Astrocyte of the cerebellum (primary cell): ENCODE data around the gene MID1.

ENCODE experiments used
- DNase-seq: peaks from one replicate; pipeline ENCODE4 v3.0.0-alpha.2; 2011; ENCODE audit warnings: low read depth
- H3K4me3 ChIP-seq: 2 replicates; pipeline ENCODE4 v1.5.1; 2011; ENCODE audit warnings: mild to moderate bottlenecking, low read depth, low read length, moderate library complexity
- in situ Hi-C: cut with HindIII; loops from 2 replicates; pipeline ENCODE4 v1.10.0; 2017; ENCODE audit warnings: low sequenced_read_pairs
- TF ChIP-seq, protein P1 (sequence below): IDR thresholded peaks from 2 replicates; pipeline ENCODE4 v1.5.1; 2012; ENCODE audit warnings: low read length, low read depth, moderate library complexity, mild to moderate bottlenecking; ENCODE audit errors: missing control alignments

The MID1 gene

DNA sequence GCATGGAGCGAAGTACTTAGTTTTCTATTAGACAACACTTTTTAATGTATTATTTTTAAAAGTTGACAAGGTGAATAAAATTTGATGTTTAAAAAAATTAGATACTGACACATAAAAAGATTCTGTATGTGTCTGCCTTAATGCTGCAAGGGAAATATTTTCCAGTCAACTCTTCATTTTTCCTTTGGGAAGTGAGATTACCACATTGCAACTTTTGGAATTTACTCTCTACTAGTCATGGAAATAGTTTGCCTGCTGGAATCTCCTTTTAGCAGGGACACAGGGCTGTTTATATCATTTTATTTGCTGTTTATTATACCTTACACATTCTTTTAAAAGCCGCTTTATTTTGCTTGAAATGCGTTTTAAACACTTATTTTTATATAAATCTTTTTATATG, 135.1 kb downstream of the MID1 start:
- TF ChIP-seq, protein P1, sequence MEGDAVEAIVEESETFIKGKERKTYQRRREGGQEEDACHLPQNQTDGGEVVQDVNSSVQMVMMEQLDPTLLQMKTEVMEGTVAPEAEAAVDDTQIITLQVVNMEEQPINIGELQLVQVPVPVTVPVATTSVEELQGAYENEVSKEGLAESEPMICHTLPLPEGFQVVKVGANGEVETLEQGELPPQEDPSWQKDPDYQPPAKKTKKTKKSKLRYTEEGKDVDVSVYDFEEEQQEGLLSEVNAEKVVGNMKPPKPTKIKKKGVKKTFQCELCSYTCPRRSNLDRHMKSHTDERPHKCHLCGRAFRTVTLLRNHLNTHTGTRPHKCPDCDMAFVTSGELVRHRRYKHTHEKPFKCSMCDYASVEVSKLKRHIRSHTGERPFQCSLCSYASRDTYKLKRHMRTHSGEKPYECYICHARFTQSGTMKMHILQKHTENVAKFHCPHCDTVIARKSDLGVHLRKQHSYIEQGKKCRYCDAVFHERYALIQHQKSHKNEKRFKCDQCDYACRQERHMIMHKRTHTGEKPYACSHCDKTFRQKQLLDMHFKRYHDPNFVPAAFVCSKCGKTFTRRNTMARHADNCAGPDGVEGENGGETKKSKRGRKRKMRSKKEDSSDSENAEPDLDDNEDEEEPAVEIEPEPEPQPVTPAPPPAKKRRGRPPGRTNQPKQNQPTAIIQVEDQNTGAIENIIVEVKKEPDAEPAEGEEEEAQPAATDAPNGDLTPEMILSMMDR: no peak
- in situ Hi-C loops: no loop called here

DNA sequence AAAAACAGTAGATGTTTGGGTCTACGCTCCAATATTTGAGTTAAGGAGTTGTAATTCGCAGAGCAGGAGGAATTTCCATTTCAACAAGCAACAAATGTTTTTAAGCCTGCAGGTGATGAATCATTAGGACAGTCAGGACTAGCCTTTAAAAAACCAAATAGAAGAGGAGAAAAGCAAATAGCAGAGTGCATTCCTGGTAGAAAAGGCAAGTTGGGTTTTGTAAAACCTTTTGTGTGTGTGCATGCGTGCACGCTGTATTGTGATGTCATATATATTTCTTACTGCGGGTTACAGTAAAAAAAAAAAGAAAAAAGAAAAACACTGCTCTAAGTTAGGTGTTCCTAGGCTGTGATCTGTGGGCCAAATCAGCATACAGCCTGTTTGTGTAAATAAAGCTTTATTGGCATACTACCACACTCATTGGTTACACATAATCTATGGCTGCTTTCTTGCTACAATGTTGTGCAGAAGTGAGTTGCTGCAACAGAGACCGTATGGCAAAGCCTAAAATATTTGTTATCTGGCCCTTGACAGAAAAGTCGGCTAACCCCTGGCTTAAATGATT, 135.6 kb downstream of the MID1 start:
- no peak for DNase-seq
- in situ Hi-C loops: no loop called here
- H3K4me3 ChIP-seq: no peak overlapping the region
- TF ChIP-seq, protein P1: no peak

More for the DNA sequence above, 135.1 kb downstream of the MID1 start:
- DNase-seq: no peak
- no peak overlapping the region for H3K4me3 ChIP-seq

DNA sequence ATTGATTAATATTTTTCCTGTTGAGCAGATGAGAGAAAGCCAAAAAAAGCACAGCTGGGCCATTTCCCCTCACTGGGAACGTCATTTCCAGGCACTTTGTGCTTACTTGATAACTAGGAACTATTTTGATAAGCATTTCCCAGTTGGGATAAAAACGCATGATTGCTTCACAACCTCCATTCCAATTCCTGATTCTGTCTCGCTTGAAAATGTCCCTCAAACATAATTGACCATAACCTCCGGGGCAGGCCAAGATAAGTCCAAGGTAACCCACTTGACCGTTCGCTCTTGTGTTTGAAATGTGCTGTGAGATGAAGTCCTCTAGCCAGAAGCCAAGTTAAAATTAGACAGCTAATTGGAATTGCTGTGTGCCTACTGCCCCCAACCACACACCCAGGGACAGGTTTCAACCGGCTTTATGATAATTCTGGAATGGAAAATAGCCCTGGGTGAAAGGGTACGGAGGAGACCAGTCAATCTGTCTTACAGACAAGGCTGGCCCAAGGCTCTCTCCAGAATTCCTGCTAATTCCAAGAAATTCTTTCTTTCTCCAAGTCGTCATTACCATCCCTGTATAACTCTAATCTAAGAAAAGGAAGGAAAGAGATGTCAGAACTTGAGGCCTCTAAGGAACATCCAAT, 137.1 kb downstream of the MID1 start:
- no peak overlapping the region for H3K4me3 ChIP-seq
- DNase-seq: no peak
- in situ Hi-C loops: no loop called here
- TF ChIP-seq, protein P1: no peak

DNA sequence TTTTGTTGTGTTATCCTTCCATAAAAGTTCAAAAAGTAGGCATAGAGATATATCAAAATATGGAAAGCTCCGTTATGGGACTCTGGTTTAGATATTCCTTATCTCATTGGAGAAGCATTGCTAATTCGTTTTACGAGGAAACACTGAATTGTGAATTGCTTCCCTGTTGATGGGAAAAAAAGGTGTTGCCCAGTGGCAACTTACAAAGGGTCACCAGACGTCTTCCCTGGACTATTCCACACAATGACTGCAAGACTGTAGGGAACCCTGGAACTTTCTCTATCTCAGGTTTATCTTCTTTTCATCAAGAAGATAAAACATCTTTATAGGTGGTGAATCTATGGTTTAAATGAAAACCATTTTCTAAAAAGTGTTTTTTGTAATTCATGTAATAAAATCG, 137.7 kb downstream of the MID1 start:
- DNase-seq: no peak
- in situ Hi-C loops: no loop called here
- TF ChIP-seq, protein P1: no peak

DNA sequence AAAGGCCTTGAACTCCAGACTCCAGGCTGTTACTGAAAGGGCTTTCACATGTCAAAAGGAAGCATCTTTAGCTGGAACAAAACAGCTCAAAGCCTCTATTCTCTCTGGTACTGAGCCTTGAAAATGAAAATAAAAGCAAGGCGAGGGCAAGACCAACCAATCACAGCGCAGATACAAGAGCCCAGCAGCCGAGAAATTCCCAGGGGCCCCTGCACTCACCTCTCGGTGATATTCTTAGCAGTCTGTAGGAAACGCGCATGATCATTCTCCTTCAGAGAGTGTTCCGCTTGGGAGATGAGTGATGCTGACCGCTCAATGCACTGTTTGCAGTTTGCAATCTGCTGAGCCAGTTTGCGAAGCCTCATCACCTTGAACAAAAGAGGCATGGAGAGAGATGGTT, 138.1 kb downstream of the MID1 start:
- TF ChIP-seq, protein P1: no peak
- in situ Hi-C loops: no loop called here
- no peak overlapping the region for H3K4me3 ChIP-seq
- no peak for DNase-seq

More for the DNA sequence above, 137.7 kb downstream of the MID1 start:
- H3K4me3 ChIP-seq: no peak overlapping the region

DNA sequence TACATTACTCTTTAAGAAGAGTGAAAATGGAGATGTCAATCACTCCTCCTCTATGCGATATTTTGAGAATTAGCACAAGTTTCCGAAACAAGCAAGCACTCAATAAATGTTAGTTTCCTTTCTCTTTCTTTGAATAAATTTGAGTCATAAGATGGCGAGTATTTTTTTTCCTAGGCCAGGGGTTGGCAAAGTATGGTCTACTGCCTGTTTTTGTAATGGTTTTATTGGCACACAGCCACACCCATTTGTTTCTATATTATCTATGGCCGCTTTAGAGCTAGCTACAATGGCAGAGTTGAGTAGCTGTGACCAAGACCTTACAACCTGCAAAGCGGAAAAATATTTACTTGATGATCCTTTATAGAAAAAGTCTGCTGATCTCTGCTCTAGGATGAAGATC, 139.5 kb downstream of the MID1 start:
- no peak for DNase-seq
- in situ Hi-C loops: no loop called here
- TF ChIP-seq, protein P1: no peak
- no peak overlapping the region for H3K4me3 ChIP-seq
